ENCODE results near the gene SDK1.

SDK1 gene

GRCh38 chr7:3446786-3447185 lies 145.7 kb downstream of the SDK1 start:
- TF ChIP-seq EZH2phosphoT487 (IDR thresholded peaks at IDR 0.05; ENCODE audit: borderline replicate concordance, low read length) (no peak), CTCF (IDR thresholded peaks at IDR 0.05; ENCODE audit: low read depth, low read length, poor library complexity, severe bottlenecking) (no peak)
- H3K27me3 ChIP-seq (ENCODE audit: control insufficient read depth, low read length), result 0 out of 2 replicates have a peak, but pooled peaks cover 3% of the 10 kb centered on the region

GRCh38 chr7:3451701-3452100 lies 150.6 kb downstream of the SDK1 start:
- Histone ChIP-seq H3K36me3 (ENCODE audit: control insufficient read depth, low read length) (no peaks in the 10 kb centered on the region), H4K20me1 (ENCODE audit: control insufficient read depth, insufficient read depth, low read depth, low read length) (no peaks in the 10 kb centered on the region), H3K4me3 (ENCODE audit: low read length) (no peak overlapping the region), H3K79me2 (ENCODE audit: control insufficient read depth, low read length) (no peaks in the 10 kb centered on the region), H3K27ac (ENCODE audit: low read depth, low read length) (no peak overlapping the region), H3K9me2 (replicated peaks; ENCODE audit: control insufficient read depth, low read length) (no peaks in the 10 kb centered on the region), H3K27me3 (ENCODE audit: control insufficient read depth, low read length) (no peaks in the 10 kb centered on the region), H3K4me1 (ENCODE audit: control insufficient read depth, low read length) (no peaks in the 10 kb centered on the region), H3K4me2 (ENCODE audit: low read length) (no peak overlapping the region), H3F3A (ENCODE audit: control insufficient read depth, insufficient read depth) (no peaks in the 10 kb centered on the region), H3K9me3 (ENCODE audit: control insufficient read depth, insufficient read depth, low read length) (no peaks in the 10 kb centered on the region)
- TF ChIP-seq EZH2phosphoT487 (IDR thresholded peaks at IDR 0.05; ENCODE audit: borderline replicate concordance, low read length) (no peak), CTCF (IDR thresholded peaks at IDR 0.05; ENCODE audit: low read depth, low read length, poor library complexity, severe bottlenecking) (no peak)

More at GRCh38 chr7:3446786-3447185, 145.7 kb downstream of the SDK1 start:
- no peaks in the 10 kb centered on the region for H3K79me2 ChIP-seq (ENCODE audit: control insufficient read depth, low read length)
- H3K36me3 ChIP-seq (ENCODE audit: control insufficient read depth, low read length), result no peaks in the 10 kb centered on the region
- H3K9me2 ChIP-seq (replicated peaks; ENCODE audit: control insufficient read depth, low read length), result no peaks in the 10 kb centered on the region
- no peaks in the 10 kb centered on the region for H3K9me3 ChIP-seq (ENCODE audit: control insufficient read depth, insufficient read depth, low read length)
- no peaks in the 10 kb centered on the region for H3K4me1 ChIP-seq (ENCODE audit: control insufficient read depth, low read length)
- H4K20me1 ChIP-seq (ENCODE audit: control insufficient read depth, insufficient read depth, low read depth, low read length), result no peaks in the 10 kb centered on the region
- no peak overlapping the region for H3K4me2 ChIP-seq (ENCODE audit: low read length)
- no peaks in the 10 kb centered on the region for H3F3A ChIP-seq (ENCODE audit: control insufficient read depth, insufficient read depth)
- H3K4me3 ChIP-seq (ENCODE audit: low read length), result no peak overlapping the region
- no peak overlapping the region for H3K27ac ChIP-seq (ENCODE audit: low read depth, low read length)

GRCh38 chr7:3453398-3453797 lies 152.3 kb downstream of the SDK1 start:
- TF ChIP-seq CTCF (IDR thresholded peaks at IDR 0.05; ENCODE audit: low read depth, low read length, poor library complexity, severe bottlenecking) (no peak), EZH2phosphoT487 (IDR thresholded peaks at IDR 0.05; ENCODE audit: borderline replicate concordance, low read length) (no peak)

More at GRCh38 chr7:3453398-3453797, 152.3 kb downstream of the SDK1 start:
- Histone ChIP-seq H3K4me3 (ENCODE audit: low read length) (no peak overlapping the region), H3K27me3 (ENCODE audit: control insufficient read depth, low read length) (no peaks in the 10 kb centered on the region), H3K36me3 (ENCODE audit: control insufficient read depth, low read length) (no peaks in the 10 kb centered on the region), H3K4me1 (ENCODE audit: control insufficient read depth, low read length) (no peaks in the 10 kb centered on the region), H3K9me2 (replicated peaks; ENCODE audit: control insufficient read depth, low read length) (no peaks in the 10 kb centered on the region), H3K9me3 (ENCODE audit: control insufficient read depth, insufficient read depth, low read length) (no peaks in the 10 kb centered on the region), H3K4me2 (ENCODE audit: low read length) (no peak overlapping the region), H3K27ac (ENCODE audit: low read depth, low read length) (no peak overlapping the region), H3F3A (ENCODE audit: control insufficient read depth, insufficient read depth) (no peaks in the 10 kb centered on the region), H3K79me2 (ENCODE audit: control insufficient read depth, low read length) (no peaks in the 10 kb centered on the region), H4K20me1 (ENCODE audit: control insufficient read depth, insufficient read depth, low read depth, low read length) (no peaks in the 10 kb centered on the region)

Measured in DOHH2 (cell line).